HEK293T (cell line): ENCODE measurements around the gene MRPS15.

Source experiments
- CTCF ChIA-PET: fragments of 350-600 bp; formaldehyde crosslinking; extraction: SDS; loops from one replicate; lab custom pipeline; 2021; ENCODE audit warnings: antibody characterized with exemption, inconsistent platforms; lab: Yijun Ruan, JAX
- POLR2A ChIA-PET: fragments of 350-600 bp; formaldehyde crosslinking; extraction: SDS; loops from one replicate; lab custom pipeline; 2020; ENCODE audit warnings: antibody characterized with exemption, inconsistent platforms; lab: Yijun Ruan, JAX
- DNase-seq: peaks from one replicate; pipeline ENCODE4 v3.0.0; 2012; ENCODE audit warnings: mixed read lengths; ENCODE audit errors: extremely low spot score
- ARNT ChIP-seq: fragments of 450-650 bp; IDR thresholded peaks from 2 replicates; pipeline ENCODE4 v1.6.1; 2017; ENCODE audit warnings: mild to moderate bottlenecking
- BHLHE40 ChIP-seq: fragments of 450-650 bp; IDR thresholded peaks from 2 replicates; pipeline ENCODE4 v1.6.1; 2016; ENCODE audit warnings: mild to moderate bottlenecking, moderate library complexity, borderline replicate concordance
- CTBP1 ChIP-seq: fragments of 450-650 bp; IDR thresholded peaks from 2 replicates; pipeline ENCODE4 v1.6.1; 2016; ENCODE audit warnings: borderline replicate concordance
- ELF4 ChIP-seq: fragments of 450-650 bp; IDR thresholded peaks from 2 replicates; pipeline ENCODE4 v1.6.1; 2017; ENCODE audit warnings: antibody characterized with exemption
- FOXA1 ChIP-seq: fragments of 450-650 bp; IDR thresholded peaks from 2 replicates; pipeline ENCODE4 v1.6.1; 2016; ENCODE audit warnings: mild to moderate bottlenecking
- FOXK2 ChIP-seq: fragments of 450-650 bp; IDR thresholded peaks from 2 replicates; pipeline ENCODE4 v1.6.1; 2016; ENCODE audit warnings: mild to moderate bottlenecking
- FOXM1 ChIP-seq: fragments of 450-650 bp; IDR thresholded peaks from 2 replicates; pipeline ENCODE4 v1.6.1; 2017; ENCODE audit warnings: mild to moderate bottlenecking, borderline replicate concordance
- HDGF ChIP-seq: fragments of 450-650 bp; IDR thresholded peaks from 2 replicates; pipeline ENCODE4 v1.6.1; 2017; ENCODE audit warnings: antibody characterized with exemption, borderline replicate concordance
- L3MBTL2 ChIP-seq: fragments of 450-650 bp; conservative IDR thresholded peaks from 2 replicates; pipeline ENCODE4 v1.6.1; 2016; ENCODE audit warnings: mild to moderate bottlenecking
- LEF1 ChIP-seq: fragments of 450-650 bp; IDR thresholded peaks from 2 replicates; pipeline ENCODE4 v1.6.1; 2017; ENCODE audit warnings: mild to moderate bottlenecking, borderline replicate concordance
- NFRKB ChIP-seq: fragments of 450-650 bp; IDR thresholded peaks from 2 replicates; pipeline ENCODE4 v1.6.1; 2016; ENCODE audit warnings: mild to moderate bottlenecking, moderate library complexity
- PKNOX1 ChIP-seq: fragments of 450-650 bp; IDR thresholded peaks from 2 replicates; pipeline ENCODE4 v1.6.1; 2016
- SP1 ChIP-seq: fragments of 450-650 bp; IDR thresholded peaks from 2 replicates; pipeline ENCODE4 v1.6.1; 2017
- SUZ12 ChIP-seq: fragments of 450-650 bp; IDR thresholded peaks from 2 replicates; pipeline ENCODE4 v1.6.1; 2016; ENCODE audit warnings: mild to moderate bottlenecking
- TARDBP ChIP-seq: fragments of 450-650 bp; IDR thresholded peaks from 2 replicates; pipeline ENCODE4 v1.6.1; 2016
- ZNF384 ChIP-seq: fragments of 450-650 bp; IDR thresholded peaks from 2 replicates; pipeline ENCODE4 v1.6.1; 2016

Gene MRPS15

GRCh38 chr1:36446746-36447145 is 17.4 kb downstream of the MRPS15 start:
- POLR2A ChIA-PET = no interaction called here
- CTCF ChIA-PET = interaction anchor here (0.6 kb wide), 1 partner anchor 356 kb away, joined by 3 read pairs; no protein-coding TSS in a partner anchor
- no peak for DNase-seq
- TF ChIP-seq ELF4 (no peak), FOXK2 (no peak), CTBP1 (no peak), SP1 (no peak), ZNF384 (no peak), LEF1 (no peak), TARDBP (no peak), HDGF (no peak), FOXM1 (no peak), SUZ12 (no peak), L3MBTL2 (no peak), FOXA1 (no peak), NFRKB (no peak), ARNT (no peak), PKNOX1 (no peak), BHLHE40 (no peak)

GRCh38 chr1:36446271-36446670 is 17.9 kb downstream of the MRPS15 start:
- TF ChIP-seq SUZ12 = no peak
- TF ChIP-seq BHLHE40 = no peak
- TF ChIP-seq SP1 = no peak
- TF ChIP-seq CTBP1 = no peak
- TF ChIP-seq HDGF = no peak
- no peak for TF ChIP-seq ZNF384
- no peak for TF ChIP-seq L3MBTL2
- no peak for TF ChIP-seq ELF4
- no peak for TF ChIP-seq PKNOX1
- ChIA-PET POLR2A (no interaction called here), CTCF (interaction anchor here (0.6 kb wide), 1 partner anchor 356 kb away, joined by 3 read pairs; no protein-coding TSS in a partner anchor)
- DNase-seq = peak; percentile 32

GRCh38 chr1:36443297-36443696 is 20.9 kb downstream of the MRPS15 start:
- TF ChIP-seq CTBP1 (no peak), ARNT (no peak), LEF1 (no peak), PKNOX1 (no peak), FOXA1 (no peak), TARDBP (no peak), L3MBTL2 (no peak)
- DNase-seq = no peak
- POLR2A ChIA-PET = interaction anchor here (2.3 kb wide), 1 partner anchor 21 kb away, joined by 8 read pairs; the partner anchor contains the start of gene MRPS15
- CTCF ChIA-PET = no interaction called here

GRCh38 chr1:36442337-36442736 is 21.8 kb downstream of the MRPS15 start:
- ChIA-PET POLR2A (interaction anchor here (2.3 kb wide), 1 partner anchor 21 kb away, joined by 8 read pairs; the partner anchor contains the start of gene MRPS15), CTCF (no interaction called here)
- no peak for TF ChIP-seq L3MBTL2
- no peak for TF ChIP-seq CTBP1
- TF ChIP-seq HDGF = no peak
- TF ChIP-seq FOXA1 = no peak
- no peak for TF ChIP-seq SUZ12
- TF ChIP-seq BHLHE40 = no peak
- no peak for DNase-seq

GRCh38 chr1:36440646-36441045 is 23.5 kb downstream of the MRPS15 start:
- no peak for DNase-seq
- POLR2A ChIA-PET = interaction anchor here (1.4 kb wide), 1 partner anchor 10 kb away, joined by 6 read pairs; the partner anchor contains the start of gene OSCP1
- CTCF ChIA-PET = interaction anchor here (0.8 kb wide), 1 partner anchor 10 kb away, joined by 3 read pairs; the partner anchor contains the start of gene OSCP1
- TF ChIP-seq LEF1 = no peak
- no peak for TF ChIP-seq CTBP1
- TF ChIP-seq NFRKB = no peak
- no peak for TF ChIP-seq ELF4
- TF ChIP-seq FOXM1 = no peak
- no peak for TF ChIP-seq SUZ12
- no peak for TF ChIP-seq SP1
- no peak for TF ChIP-seq ZNF384
- TF ChIP-seq PKNOX1 = no peak
- TF ChIP-seq FOXK2 = no peak
- no peak for TF ChIP-seq FOXA1
- TF ChIP-seq HDGF = no peak
- no peak for TF ChIP-seq ARNT
- no peak for TF ChIP-seq BHLHE40
- no peak for TF ChIP-seq L3MBTL2
- no peak for TF ChIP-seq TARDBP

GRCh38 chr1:36440044-36440443 is 24.1 kb downstream of the MRPS15 start:
- ChIA-PET CTCF (no interaction called here), POLR2A (interaction anchor here (1.4 kb wide), 1 partner anchor 11 kb away, joined by 6 read pairs; the partner anchor contains the start of gene OSCP1)
- no peak for TF ChIP-seq FOXM1
- TF ChIP-seq ARNT = no peak
- no peak for TF ChIP-seq ZNF384
- TF ChIP-seq PKNOX1 = no peak
- no peak for TF ChIP-seq L3MBTL2
- no peak for TF ChIP-seq SP1
- no peak for TF ChIP-seq ELF4
- TF ChIP-seq NFRKB = no peak
- no peak for TF ChIP-seq FOXK2
- no peak for DNase-seq
